ENCODE results near the gene KANTR. TPM values are rescaled to one million over a fixed set of nuclear protein-coding genes. Genes with fewer than 3 reads are reported as not detected.
A peak's percentile ranks its signal among the peaks of the same experiment; 100 is the strongest.

The KANTR gene
- total and polyA plus RNA-seq, 2 donors (not counting 3 experiments of a cell fraction or from before 2014, with no cell fraction given), result 3.1 to 9.8 TPM

DNA sequence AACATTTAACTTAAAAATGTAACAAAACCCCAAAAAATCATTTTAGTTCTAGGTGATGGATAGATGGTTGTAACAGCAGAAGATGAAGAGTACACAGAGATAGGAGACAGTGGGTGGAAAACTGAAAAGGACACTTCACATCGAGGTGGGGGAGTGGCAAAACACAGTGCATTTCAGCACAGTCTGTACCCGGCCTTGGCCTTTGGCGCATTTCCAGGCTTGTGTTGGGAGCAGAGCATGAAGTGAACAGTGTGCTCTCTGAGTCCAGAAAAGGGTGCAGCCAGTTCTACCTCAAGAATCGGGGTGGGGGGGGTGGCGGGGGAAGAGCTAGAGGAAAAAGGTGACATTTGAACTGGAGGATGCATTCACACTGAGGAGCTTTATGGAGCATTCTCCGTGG is 7.5 kb upstream of the KANTR start:
- Histone ChIP-seq H3K9me3 (replicated peaks; ENCODE audit: control insufficient read depth, insufficient read depth, low read length) (no peaks in the 10 kb centered on the region), H3K4me1 (ENCODE audit: control insufficient read depth, extremely low read depth, insufficient read depth, low read length) (peaks cover 5% of the 10 kb centered on the region), H3K4me2 (ENCODE audit: insufficient read depth, low read length) (no peak overlapping the region), H3K9ac (replicated peaks; ENCODE audit: extremely low read depth, insufficient read depth, low read length) (no peak overlapping the region), H2AFZ (ENCODE audit: low read depth, low read length) (no peak overlapping the region), H3K27ac (ENCODE audit: insufficient read depth, low read depth, low read length) (no peak overlapping the region), H3K4me3 (replicated peaks in 1 of 3; ENCODE audit: insufficient read depth in 1 of 3, low read depth in 1 of 3, low read length in 3 of 3) (no peak overlapping the region), H3K79me2 (ENCODE audit: control insufficient read depth, insufficient read depth, low read length) (peaks cover 10% of the 10 kb centered on the region), H3K36me3 (ENCODE audit: control insufficient read depth in 2 of 2, extremely low read depth in 1 of 2, insufficient read depth in 2 of 2, low read length in 2 of 2) (peaks cover 0 to 13% of the 10 kb centered on the region in 2 experiments), H3K9me1 (replicated peaks; ENCODE audit: control insufficient read depth, extremely low read depth, insufficient read depth, low read length) (no peaks in the 10 kb centered on the region), H3K27me3 (ENCODE audit: control insufficient read depth in 2 of 2, insufficient read depth in 2 of 2, low read length in 2 of 2) (no peaks in the 10 kb centered on the region), H4K20me1 (replicated peaks; ENCODE audit: control insufficient read depth, extremely low read depth, insufficient read depth, low read length) (no peaks in the 10 kb centered on the region)
- FAIRE-seq (no peak), DNase-seq (ENCODE audit: low read depth, low spot score) (no peak)
- BruUV-seq (replicated peaks), result no TSS peak
- intact Hi-C loops (cut with micrococcal nuclease), result no loop called here
- ChIA-PET CTCF (no interaction called here), POLR2A (no interaction called here)
- TF ChIP-seq, protein P1, sequence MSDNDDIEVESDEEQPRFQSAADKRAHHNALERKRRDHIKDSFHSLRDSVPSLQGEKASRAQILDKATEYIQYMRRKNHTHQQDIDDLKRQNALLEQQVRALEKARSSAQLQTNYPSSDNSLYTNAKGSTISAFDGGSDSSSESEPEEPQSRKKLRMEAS (IDR thresholded peaks at IDR 0.05; ENCODE audit: insufficient read depth, insufficient read length), result no peak
- TF ChIP-seq POLR2A (IDR thresholded peaks at IDR 0.05; ENCODE audit: low read depth, low read length), result no peak
- no peak for TF ChIP-seq EZH2 (IDR thresholded peaks at IDR 0.05; ENCODE audit: borderline replicate concordance, low read depth, low read length, severe bottlenecking)
- TF ChIP-seq MYC (IDR thresholded peaks at IDR 0.05; ENCODE audit: low read depth, low read length), result no peak
- dilution Hi-C loops (cut with MboI; ENCODE audit: extremely low pct_ligation_motif_present, low sequenced_read_pairs), result no loop called here

DNA sequence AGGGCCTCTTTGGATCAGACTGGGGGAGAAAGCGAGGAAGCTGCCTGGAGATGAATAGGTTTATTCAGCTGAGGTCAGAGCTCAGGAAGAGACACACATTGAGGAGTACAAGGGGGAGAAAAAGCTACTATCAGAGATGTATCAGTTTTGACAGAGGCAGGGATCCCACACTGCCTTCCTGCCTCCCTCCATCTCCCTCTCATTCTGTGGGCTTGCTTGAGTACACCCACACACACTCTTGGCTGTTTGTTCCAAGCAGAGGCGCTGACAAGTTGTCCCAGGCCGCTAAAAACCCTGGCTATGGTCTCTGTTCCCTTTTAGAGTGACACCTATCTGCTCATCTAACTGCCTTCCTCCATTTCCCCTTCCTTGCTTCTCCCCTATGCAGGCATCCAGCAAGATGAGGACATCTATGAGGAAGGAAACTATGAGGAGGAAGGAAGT is 6.5 kb upstream of the KANTR start:
- intact Hi-C loops (cut with micrococcal nuclease), result no loop called here
- Histone ChIP-seq H3K9me3 (replicated peaks; ENCODE audit: control insufficient read depth, insufficient read depth, low read length) (no peaks in the 10 kb centered on the region), H3K79me2 (ENCODE audit: control insufficient read depth, insufficient read depth, low read length) (peaks cover 10% of the 10 kb centered on the region), H3K4me1 (ENCODE audit: control insufficient read depth, extremely low read depth, insufficient read depth, low read length) (peaks cover 5% of the 10 kb centered on the region), H3K27me3 (ENCODE audit: control insufficient read depth in 2 of 2, insufficient read depth in 2 of 2, low read length in 2 of 2) (no peaks in the 10 kb centered on the region), H3K36me3 (ENCODE audit: control insufficient read depth in 2 of 2, extremely low read depth in 1 of 2, insufficient read depth in 2 of 2, low read length in 2 of 2) (peaks cover 0 to 13% of the 10 kb centered on the region in 2 experiments), H3K27ac (ENCODE audit: insufficient read depth, low read depth, low read length) (no peak overlapping the region), H3K4me2 (ENCODE audit: insufficient read depth, low read length) (no peak overlapping the region), H3K9me1 (replicated peaks; ENCODE audit: control insufficient read depth, extremely low read depth, insufficient read depth, low read length) (no peaks in the 10 kb centered on the region), H4K20me1 (replicated peaks; ENCODE audit: control insufficient read depth, extremely low read depth, insufficient read depth, low read length) (no peaks in the 10 kb centered on the region), H2AFZ (ENCODE audit: low read depth, low read length) (no peak overlapping the region), H3K9ac (replicated peaks; ENCODE audit: extremely low read depth, insufficient read depth, low read length) (no peak overlapping the region), H3K4me3 (replicated peaks in 1 of 3; ENCODE audit: insufficient read depth in 1 of 3, low read depth in 1 of 3, low read length in 3 of 3) (no peak overlapping the region)
- POLR2A ChIA-PET, result no interaction called here
- CTCF ChIA-PET, result no interaction called here
- FAIRE-seq, result peak; percentile 12
- DNase-seq (ENCODE audit: low read depth, low spot score), result no peak
- no TSS peak for BruUV-seq (replicated peaks)
- dilution Hi-C loops (cut with MboI; ENCODE audit: extremely low pct_ligation_motif_present, low sequenced_read_pairs), result no loop called here
- TF ChIP-seq POLR2AphosphoS5 (IDR thresholded peaks at IDR 0.05; ENCODE audit: insufficient read depth, low read depth, low read length) (no peak), FOS (IDR thresholded peaks at IDR 0.05; ENCODE audit: borderline replicate concordance, insufficient read depth, low read length) (no peak), EZH2 (IDR thresholded peaks at IDR 0.05; ENCODE audit: borderline replicate concordance, low read depth, low read length, severe bottlenecking) (no peak), MYC (IDR thresholded peaks at IDR 0.05; ENCODE audit: low read depth, low read length) (no peak), JUN (IDR thresholded peaks at IDR 0.05; ENCODE audit: borderline replicate concordance, insufficient read depth, insufficient read length, low read depth) (no peak), POLR2A (IDR thresholded peaks at IDR 0.05; ENCODE audit: low read depth, low read length) (no peak), GATA2 (IDR thresholded peaks at IDR 0.05; ENCODE audit: insufficient read depth, insufficient read length, low read depth, low read length) (no peak)
- TF ChIP-seq, protein P2, sequence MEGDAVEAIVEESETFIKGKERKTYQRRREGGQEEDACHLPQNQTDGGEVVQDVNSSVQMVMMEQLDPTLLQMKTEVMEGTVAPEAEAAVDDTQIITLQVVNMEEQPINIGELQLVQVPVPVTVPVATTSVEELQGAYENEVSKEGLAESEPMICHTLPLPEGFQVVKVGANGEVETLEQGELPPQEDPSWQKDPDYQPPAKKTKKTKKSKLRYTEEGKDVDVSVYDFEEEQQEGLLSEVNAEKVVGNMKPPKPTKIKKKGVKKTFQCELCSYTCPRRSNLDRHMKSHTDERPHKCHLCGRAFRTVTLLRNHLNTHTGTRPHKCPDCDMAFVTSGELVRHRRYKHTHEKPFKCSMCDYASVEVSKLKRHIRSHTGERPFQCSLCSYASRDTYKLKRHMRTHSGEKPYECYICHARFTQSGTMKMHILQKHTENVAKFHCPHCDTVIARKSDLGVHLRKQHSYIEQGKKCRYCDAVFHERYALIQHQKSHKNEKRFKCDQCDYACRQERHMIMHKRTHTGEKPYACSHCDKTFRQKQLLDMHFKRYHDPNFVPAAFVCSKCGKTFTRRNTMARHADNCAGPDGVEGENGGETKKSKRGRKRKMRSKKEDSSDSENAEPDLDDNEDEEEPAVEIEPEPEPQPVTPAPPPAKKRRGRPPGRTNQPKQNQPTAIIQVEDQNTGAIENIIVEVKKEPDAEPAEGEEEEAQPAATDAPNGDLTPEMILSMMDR (IDR thresholded peaks at IDR 0.05; ENCODE audit: extremely low read depth in 1 of 2, insufficient read depth in 1 of 2, low read depth in 1 of 2, low read length in 2 of 2), result no peak
- TF ChIP-seq, protein P1 (IDR thresholded peaks at IDR 0.05; ENCODE audit: insufficient read depth, insufficient read length), result no peak
